GM21526 (cell line): ENCODE measurements around the gene ARMC12.
"Not testable (repeated sequence)": the region's sequence is repeated elsewhere in the genome, so short reads cannot be mapped to it uniquely, and the experiment has no call there.

Experiments
- ATAC-seq: cut with Tn5 transposase; IDR thresholded peaks from one replicate; pipeline ENCODE4 v1.9.1; 2021; ENCODE audit warnings: moderate library complexity; ENCODE audit not compliant: unreplicated experiment, low FRiP score

ARMC12 gene, protein sequence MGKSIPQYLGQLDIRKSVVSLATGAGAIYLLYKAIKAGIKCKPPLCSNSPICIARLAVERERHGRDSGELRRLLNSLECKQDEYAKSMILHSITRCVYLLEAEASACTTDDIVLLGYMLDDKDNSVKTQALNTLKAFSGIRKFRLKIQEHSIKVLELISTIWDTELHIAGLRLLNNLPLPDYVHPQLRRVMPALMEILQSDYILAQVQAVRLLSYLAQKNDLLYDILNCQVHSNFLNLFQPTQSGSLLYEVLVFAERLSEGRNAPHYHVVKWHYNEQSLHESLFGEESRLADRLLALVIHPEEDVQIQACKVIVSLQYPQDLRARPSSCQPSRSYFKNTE

DNA sequence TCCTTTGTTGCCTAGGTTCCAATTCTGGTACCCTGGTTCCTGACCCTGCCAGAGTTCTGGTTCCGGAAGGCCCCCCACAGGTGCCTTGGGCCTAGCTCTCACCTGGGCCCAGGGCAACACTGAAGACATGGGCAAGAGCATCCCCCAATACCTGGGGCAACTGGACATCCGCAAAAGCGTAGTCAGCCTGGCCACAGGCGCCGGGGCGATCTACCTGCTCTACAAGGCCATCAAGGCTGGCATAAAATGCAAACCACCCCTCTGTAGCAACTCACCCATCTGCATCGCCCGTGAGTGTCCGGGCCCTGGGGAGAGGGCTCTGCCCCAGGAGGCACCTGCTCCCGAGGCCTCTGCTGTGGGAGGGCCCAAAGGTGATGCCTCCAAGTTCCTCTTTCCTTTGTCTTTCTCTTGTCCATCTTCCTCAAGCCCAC lies at the start of gene ARMC12:
Gene ARMC12 (plus strand): TSS at position 51 of the 431 bp plus-strand sequence. CDS start 77 bp downstream, at position 128.
- ATAC-seq = no peak

DNA sequence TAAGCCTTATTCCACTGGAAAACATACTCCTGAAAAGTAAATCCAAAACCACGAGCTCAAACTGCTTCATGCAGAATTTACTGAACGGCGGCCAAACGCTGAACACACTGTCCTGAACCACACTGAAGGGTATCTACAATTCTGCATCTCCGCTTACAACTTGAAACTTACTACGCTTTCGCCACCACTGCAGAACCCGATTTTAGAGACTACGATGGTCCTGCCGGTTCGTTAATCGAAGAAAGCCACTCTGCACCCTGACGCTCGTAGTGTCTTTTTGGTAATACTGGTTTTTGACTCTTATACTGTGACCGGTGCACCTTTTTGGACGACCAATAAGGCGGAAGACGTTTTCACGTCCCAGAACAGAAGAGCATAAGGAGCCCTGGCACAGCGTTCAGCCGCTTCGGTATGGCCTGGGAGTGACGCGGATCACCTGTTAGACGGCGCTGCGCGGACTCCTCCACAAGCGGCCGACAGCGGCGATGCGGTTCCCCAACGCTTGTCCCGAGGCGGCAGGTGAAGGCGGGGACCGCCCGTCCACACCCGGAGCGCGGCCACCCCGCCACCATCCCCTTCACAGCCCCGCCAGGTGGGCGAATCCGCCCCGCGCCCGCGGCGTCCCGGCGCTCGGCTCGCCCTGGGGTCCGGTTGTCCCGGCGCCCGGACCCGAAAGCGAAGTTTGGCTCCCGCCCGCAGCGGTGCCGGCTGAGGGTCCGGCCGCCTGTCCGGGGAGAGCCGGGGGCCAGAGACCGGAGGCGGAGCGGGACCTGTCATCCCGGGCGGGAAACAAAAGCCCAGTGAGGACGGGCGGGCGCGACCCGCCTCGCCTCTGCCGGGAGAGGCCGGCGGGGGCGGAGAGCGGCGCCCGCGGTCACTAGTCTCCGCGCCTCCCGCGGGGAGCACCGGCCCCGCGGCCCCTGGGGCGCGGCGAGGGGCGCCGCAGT lies 48.9 kb upstream of the ARMC12 start:
- peak; percentile 34 for ATAC-seq

DNA sequence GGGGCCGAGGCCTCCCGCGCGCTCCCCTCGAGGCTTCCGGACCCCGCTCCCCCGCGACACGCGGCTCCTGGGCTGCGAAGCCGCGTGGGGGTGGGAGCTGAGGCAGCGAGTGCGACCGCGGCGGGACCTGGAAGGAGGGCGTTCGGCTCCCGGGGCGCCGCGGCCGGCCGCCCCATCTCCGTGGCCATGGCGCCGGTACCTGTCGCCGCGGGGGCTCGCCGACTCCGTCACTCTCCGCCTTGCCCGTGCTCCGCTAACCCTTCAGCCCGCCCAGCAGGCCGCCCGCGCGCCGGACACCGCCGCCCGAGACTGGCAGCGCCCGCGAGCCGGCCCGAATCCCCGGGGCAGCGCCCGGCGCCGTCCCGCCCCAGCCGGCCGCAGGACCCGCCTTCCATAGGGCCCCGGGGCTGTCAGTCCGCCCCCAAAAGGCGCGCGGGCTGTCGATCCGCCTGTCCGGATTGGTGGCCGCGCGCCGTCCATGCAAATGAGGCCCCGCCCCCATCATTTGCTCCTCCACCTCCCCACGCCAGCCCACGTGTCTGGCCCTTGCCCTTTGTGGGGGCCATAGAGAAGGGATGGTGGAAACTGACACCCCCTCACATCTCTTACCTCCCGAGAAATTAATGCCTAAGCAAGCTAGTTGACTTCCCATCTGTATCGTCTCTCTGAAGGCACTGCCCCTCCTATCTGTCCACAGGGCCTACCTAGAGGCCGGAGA lies 48.1 kb upstream of the ARMC12 start, which contains the start of gene FKBP5:
Gene FKBP5 (minus strand): TSS at position 311 of the 718 bp plus-strand sequence. CDS start 46,091 bp downstream, outside the sequence.
- peak; percentile 79 for ATAC-seq

DNA sequence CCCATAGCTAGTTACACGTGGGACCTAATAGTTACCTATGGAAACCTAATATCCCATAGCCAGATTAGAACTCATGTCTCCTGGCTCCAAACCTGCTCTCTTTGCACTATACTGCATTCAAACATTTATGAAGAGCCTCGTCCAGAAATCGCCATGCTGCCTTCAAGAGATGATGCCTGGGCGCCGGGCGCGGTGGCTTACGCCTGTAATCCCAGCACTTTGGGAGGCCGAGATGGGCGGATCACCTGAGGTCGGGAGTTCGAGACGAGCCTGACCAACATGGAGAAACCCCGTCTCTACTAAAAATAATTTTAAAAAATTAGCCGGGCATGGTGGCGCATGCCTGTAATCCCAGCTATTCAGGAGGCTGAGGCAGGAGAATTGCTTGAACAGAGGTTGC lies 46.8 kb upstream of the ARMC12 start:
- not testable (repeated sequence) for ATAC-seq

DNA sequence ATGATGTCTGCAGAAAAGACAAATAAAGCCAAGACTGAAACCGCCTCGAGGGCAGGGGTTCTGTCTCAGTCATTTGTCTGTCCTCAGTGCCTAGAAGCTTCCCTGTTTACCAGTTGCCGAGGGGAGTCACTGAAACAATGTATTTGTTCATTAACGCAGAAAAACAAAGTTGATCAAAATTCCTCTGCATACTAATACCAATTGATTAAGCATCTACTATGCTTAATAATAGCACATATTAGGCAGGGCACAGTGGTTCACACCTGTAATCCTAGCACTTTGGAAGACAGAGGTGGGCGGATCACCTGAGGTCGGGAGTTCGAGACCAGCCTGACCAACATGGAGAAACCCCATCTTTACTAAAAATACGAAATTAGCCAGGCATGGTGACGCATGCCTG lies 46.3 kb upstream of the ARMC12 start:
- no peak for ATAC-seq

DNA sequence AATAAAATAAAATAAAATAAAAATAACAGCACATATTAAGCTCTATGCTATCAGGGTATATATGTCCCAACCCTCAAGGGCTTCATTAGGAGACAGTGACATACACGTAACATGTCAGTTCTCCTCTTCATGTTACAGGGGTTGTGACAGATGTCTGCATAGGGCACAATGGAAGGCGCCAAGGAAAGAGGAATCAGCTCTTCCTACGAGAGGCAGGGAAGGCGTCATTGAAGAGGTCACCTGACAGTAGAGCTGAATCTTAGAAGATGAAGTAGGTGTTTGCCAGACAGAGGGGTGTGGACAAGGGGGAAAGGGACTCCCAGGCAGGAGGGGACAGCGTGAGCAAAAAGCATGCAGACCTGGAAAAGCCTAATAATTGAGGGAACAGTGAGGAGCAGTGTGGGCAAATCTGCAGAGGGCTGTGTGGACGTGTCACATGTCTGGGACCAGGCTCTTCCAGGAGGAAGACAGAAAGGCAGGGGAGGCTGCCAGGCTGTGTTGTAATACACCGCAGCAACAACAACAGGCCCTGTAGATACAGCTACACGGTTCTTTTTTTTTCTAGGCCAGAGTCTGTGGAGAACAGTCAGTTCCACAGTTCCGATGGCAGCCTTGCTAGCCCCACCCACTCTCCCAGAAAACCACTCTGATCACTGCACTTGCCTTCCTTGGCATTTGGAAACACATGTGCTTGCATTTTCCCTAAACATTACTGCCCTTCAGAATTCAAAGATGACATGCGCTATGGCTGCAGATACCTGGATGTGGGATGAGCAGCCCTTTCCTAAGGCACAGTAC lies 45.6 kb upstream of the ARMC12 start:
- ATAC-seq = no peak

DNA sequence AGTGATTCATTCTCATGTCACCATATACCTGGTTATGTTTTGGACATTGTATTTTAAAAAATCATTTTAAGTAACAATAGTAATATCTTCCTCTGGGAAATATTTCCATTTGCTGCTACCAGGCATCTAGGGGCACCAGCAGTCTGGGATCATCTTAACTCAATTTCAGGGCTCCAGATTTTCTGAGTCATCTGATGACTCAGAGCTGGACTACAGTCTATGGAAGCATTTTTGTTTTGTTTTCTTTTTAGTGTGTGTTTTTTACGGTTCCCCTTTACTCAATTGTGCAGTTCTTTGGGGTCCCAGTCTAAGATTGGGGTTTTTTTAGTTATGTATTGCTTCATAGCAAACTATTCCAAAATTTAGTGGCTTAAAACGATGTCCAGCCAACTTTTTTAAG lies 42.4 kb upstream of the ARMC12 start:
- ATAC-seq = no peak

DNA sequence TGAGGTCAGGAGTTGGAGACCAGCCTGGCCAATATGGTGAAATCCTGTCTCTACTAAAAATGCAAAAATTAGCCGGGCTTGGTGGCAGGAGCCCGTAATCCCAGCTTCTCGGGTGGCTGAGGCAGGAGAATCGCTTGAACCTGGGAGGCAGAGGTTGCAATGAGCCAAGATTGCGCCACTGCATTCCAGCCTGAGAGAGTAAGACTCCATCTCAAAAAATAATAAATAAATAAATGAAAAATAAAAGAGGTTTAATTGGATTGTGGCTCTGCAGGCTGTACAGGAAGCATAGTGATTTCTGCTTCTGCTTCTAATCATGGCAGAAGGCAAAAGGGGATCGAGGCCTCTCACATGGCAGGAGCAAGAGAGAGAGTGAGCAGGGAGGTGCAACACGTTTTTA lies 38.4 kb upstream of the ARMC12 start:
- ATAC-seq = not testable (repeated sequence)

DNA sequence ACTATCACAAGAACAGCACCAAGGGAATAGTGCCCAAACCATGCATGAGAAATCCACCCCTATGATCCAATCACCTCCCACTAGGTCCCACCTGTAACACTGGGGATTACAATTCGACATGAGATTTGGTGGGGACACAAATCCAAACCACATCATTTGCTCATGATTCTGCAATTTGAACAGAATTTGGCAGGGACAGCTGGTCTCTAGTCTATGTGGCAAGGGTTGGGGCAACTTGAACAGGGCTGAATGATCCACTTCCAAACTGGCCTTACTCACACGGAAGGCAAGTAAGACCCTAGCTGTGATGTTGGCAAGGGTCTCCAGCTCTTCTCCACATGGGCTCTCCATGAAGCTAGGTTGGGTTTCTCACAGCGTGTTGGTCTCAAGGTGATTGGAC lies 38.0 kb upstream of the ARMC12 start:
- ATAC-seq = no peak

DNA sequence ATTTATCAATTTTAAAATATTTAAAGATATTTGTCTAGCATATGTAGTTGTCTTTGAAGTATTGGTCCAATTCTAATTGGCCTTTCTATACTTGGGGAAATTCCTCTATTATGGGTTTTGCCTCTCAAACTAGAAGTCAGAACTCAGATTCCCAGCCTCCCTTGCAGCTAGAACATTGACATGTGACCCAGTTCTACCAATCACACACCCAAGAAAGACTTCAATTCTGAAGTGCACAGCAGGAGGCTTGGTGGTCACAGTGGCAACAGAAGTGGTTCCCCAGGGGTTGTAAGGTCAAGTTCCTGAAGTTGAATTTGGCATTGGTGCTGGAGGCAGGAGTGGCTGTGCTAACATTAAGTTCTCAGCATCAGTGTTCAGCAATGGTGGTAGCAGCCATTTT lies 33.3 kb upstream of the ARMC12 start:
- no peak for ATAC-seq

DNA sequence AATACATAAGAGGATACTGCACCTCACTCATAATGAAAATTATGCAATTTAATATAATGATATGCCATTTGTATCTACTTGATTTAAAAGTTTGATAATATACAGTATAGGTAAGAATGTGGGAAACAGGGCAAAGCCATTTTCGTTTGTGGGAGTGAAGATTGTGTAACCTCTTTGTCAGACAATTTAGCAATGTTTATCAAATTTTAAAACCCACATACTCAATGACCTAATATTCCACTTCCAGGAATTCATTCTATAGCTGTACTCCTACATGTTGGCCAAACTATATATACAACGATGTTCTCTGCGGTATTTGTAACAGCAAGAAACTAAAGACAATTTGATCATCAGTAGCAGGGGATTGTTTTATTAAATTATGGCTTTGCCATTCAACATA lies 30.4 kb upstream of the ARMC12 start:
- no peak for ATAC-seq

DNA sequence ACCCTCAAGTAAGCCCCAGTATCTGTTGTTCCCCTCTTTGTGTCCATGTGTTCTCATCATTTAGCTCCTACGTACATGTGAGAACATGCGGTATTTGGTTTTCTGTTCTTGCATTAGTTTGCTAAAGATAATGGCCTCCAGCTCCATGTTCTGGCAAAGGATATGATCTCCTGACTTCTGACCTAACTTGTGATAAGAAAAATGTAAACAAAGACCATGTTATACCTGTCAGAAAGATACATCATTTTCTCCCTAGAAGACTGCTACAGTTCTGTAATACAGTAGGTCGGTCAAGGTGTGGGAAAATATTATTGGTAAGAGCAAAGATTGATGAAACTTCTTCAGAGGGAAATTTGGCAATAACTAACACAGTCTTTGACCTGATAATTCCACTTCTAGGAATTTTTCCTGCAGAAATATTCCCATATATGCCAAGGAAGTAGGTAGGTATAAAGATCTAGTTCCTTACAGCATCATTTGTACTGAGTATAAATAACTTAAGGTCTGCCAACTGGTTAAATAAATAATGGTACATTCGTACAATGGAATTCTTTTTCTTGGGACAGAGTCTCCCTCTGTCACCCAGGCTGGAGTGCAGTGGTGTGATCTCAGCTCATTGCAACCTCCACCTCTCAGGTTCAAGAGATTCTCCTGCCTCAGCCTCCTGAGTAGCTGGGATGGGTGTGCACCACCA lies 29.0 kb upstream of the ARMC12 start:
- ATAC-seq = no peak

DNA sequence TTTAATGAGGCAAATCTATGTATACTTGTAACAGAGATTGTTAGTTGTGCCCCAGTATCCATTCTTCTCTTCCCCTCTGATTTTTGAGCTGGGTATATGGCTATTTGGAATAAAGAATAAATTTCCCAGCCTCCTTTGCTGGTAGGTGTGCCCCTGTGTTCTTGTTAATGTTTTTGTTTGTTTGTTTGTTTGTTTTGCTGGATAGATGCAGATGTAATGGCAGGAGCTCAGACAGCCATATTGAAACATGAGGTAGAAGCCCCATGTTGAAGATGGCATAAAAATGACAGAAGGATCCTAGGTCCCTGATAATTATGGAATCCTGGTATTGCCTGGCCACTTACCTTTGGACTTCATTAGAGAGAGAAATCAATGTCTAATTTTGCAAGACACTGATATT lies 28.2 kb upstream of the ARMC12 start:
- no peak for ATAC-seq

DNA sequence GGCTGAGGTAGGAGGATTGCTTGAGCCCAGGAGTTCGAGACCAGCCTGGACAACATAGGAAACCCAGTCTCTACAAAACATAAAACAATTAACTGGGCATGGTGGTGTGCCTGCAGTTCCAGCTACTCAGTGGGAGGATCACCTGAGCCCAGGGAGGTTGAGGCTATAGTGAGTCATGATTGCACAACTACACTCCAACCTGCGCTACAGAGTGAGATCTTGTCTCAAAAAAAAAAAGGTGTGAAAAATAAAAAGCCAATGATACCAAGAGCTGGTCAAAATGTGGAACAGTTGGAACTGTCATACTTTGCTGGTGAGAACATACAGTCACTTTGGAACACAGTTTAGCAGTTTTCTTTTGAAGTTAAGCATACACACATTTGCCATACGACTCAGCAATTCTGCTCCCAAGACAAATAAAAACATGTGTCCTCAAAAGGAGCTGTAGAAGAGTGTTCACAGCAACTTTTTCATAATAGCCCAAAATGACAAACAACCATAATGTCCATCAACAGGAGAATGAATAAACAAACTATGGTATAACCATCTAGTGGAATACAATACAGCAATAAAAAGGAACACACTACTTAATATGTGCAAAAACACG lies 26.5 kb upstream of the ARMC12 start:
- no peak for ATAC-seq

DNA sequence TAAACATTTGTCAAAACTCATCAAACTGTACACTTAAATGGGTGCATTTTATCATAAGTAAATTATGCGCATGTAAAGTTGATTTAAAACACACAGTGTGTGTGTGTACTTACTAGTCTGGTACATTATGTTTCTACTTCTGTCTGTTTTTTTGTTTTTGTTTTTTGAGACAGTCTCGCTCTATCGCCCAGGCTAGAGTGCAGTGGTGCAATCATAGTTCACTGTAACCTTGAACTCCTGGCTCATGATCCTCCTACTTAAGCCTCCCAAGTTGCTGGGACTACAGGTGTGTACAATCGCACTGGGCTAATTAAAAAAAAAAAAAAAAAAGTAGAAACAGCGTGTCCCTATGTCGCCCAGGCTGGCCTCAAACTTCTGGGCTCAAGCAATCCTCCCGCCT lies 25.1 kb upstream of the ARMC12 start:
- no peak for ATAC-seq

DNA sequence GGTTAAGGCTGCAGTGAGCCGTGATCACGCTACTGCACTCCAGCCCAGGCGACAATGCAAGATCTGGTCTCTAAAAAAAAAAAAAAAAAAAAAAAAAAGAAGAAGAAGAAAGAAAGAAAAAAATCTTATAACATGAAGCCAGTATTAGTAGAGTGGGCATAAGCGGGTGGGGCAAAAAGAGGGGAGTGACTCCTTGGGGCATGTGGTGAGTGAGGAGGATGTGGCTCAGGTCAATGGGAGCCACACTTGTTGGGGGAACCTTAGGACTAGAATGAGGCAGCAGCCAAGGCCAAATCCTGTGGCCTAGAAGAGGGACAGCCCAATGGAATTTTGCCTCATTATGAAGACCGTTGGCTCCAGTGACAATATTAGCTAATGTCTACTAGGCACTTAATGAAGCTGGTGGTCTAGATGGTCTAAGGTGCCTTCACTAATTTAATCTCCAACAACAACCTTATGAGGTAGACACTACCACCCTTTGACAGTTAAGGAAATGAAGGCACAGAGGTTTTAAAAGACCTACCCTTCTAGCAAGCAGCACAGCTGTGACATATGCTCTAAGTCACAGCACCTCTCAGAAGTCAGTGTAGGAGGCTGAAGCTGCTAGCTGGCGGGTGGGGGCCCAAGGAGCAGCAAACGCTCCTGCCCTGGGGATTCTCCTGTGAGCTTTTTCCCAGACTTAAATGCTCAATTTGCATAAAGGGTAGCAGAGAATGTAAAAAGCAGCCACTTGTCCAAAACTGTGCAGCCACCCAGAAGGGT lies 23.6 kb upstream of the ARMC12 start:
- ATAC-seq = no peak

DNA sequence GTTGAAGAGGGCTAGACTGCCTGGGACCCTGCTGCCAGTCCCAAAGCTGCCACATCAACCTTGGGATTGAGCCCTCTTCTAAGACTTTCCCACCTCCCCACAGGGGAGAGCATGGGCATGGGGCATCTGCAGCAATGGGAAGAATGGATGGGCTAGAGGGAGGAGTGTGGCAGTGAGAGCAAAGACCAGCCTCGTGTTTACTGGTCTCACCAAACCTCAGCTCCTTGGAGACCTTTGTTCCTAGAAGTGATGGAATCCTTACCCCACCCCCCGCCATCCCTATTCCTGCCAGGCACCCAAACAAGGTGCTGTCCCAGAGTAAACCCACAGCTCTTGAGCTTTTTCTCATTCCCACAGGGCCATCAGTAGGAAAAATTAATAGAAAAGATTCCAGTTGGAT lies 20.0 kb upstream of the ARMC12 start:
- no peak for ATAC-seq
